ENCODE measurements around the gene GNG12. TPM values are rescaled to one million over a fixed set of nuclear protein-coding genes. Genes with fewer than 3 reads are reported as not detected.

Gene GNG12
- total RNA-seq, 1 donor from 2014 or later: 71.2 TPM

GRCh38 chr1:67827688-67828087 is 5.6 kb downstream of the GNG12 start:
- TF ChIP-seq CTCF (IDR thresholded peaks at IDR 0.05): no peak
- H3K27me3 ChIP-seq: no peaks in the 10 kb centered on the region
- H3K4me3 ChIP-seq: no peak overlapping the region
- no peaks in the 10 kb centered on the region for H3K9me3 ChIP-seq
- H3K36me3 ChIP-seq: peaks cover 0 to 5% of the 10 kb centered on the region in 2 donors
- peaks cover 0 to 25% of the 10 kb centered on the region in 2 donors for H3K4me1 ChIP-seq
- no peak for DNase-seq (ENCODE audit: low spot score in 2 of 2)
- H3K27ac ChIP-seq: no peak overlapping the region
- intact Hi-C loops (cut with DNase I): no loop called here

- H3K27ac ChIP-seq: peak overlapping the region in 1 of 2 donors; percentile 17
- H3K4me1 ChIP-seq: peaks cover under 1 to 25% of the 10 kb centered on the region in 2 donors
- no peak overlapping the region for H3K4me3 ChIP-seq
- H3K36me3 ChIP-seq: peaks cover 0 to 5% of the 10 kb centered on the region in 2 donors
- intact Hi-C loops (cut with DNase I): no loop called here
- no peaks in the 10 kb centered on the region for H3K27me3 ChIP-seq
- no peaks in the 10 kb centered on the region for H3K9me3 ChIP-seq
- no peak for TF ChIP-seq CTCF (IDR thresholded peaks at IDR 0.05)
- DNase-seq (ENCODE audit: low spot score in 2 of 2): no peak
These were observed 7.7 kb downstream of the GNG12 start for GRCh38 chr1:67825591-67825990.

- Histone ChIP-seq H3K4me3 (no peak overlapping the region), H3K36me3 (peaks cover 0 to 5% of the 10 kb centered on the region in 2 donors), H3K27ac (peak overlapping the region; percentile 12 to 47), H3K4me1 (peaks cover 3 to 25% of the 10 kb centered on the region in 2 donors), H3K27me3 (no peaks in the 10 kb centered on the region), H3K9me3 (no peaks in the 10 kb centered on the region)
- no peak for TF ChIP-seq CTCF (IDR thresholded peaks at IDR 0.05)
- DNase-seq (ENCODE audit: low spot score in 2 of 2): no peak
- intact Hi-C loops (cut with DNase I): no loop called here
These were observed 8.5 kb downstream of the GNG12 start for GRCh38 chr1:67824766-67825165.

GRCh38 chr1:67823615-67824014 is 9.7 kb downstream of the GNG12 start:
- intact Hi-C loops (cut with DNase I): no loop called here
- Histone ChIP-seq H3K36me3 (peaks cover 0 to 5% of the 10 kb centered on the region in 2 donors), H3K4me3 (no peak overlapping the region), H3K27ac (peak overlapping the region; percentile 1 to 47), H3K9me3 (no peaks in the 10 kb centered on the region), H3K4me1 (peaks cover 4 to 32% of the 10 kb centered on the region in 2 donors), H3K27me3 (no peaks in the 10 kb centered on the region)
- no peak for DNase-seq (ENCODE audit: low spot score in 2 of 2)
- TF ChIP-seq CTCF (IDR thresholded peaks at IDR 0.05): no peak

- Histone ChIP-seq H3K9me3 (no peaks in the 10 kb centered on the region), H3K36me3 (no peaks in the 10 kb centered on the region), H3K27me3 (no peaks in the 10 kb centered on the region), H3K4me3 (no peak overlapping the region), H3K4me1 (peaks cover 6 to 42% of the 10 kb centered on the region in 2 donors), H3K27ac (peak overlapping the region in 1 of 2 donors; percentile 13)
- DNase-seq (ENCODE audit: low spot score in 2 of 2): no peak
- intact Hi-C loops (cut with DNase I): no loop called here
- TF ChIP-seq CTCF (IDR thresholded peaks at IDR 0.05): no peak
These were observed 12.0 kb downstream of the GNG12 start for GRCh38 chr1:67821263-67821662.
